SKM-1 (cell line): ENCODE data around the gene TLL1.

Experiments
- DNase-seq: peaks from one replicate; lab custom pipeline; 2025; ENCODE audit not compliant: unreplicated experiment; lab: John Stamatoyannopoulos, UW

The TLL1 gene

GRCh38 chr4:165970703-165971420 is 97.8 kb downstream of the TLL1 start:
- no peak for DNase-seq

DNA sequence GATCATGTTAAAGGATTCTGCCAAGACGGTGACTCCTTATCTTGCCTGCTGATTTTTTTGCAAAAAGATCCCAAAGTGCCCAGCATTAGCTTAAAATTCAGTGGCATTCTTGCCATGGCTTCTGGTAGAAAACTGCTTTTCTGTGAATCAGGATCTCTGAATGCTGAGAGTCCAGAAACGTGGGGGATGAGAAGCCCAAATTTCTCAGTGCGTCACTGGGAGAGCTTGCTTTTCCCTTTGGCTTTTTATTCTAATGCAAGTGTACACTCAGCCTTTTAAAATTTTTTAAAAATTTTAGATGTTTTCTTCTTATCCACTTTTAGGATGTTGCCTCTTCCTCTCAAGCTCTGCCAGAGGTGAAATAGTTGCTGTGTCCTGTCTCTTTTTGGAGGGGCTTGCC is 98.4 kb downstream of the TLL1 start:
- no peak for DNase-seq

GRCh38 chr4:165971933-165972332 is 98.9 kb downstream of the TLL1 start:
- no peak for DNase-seq

DNA sequence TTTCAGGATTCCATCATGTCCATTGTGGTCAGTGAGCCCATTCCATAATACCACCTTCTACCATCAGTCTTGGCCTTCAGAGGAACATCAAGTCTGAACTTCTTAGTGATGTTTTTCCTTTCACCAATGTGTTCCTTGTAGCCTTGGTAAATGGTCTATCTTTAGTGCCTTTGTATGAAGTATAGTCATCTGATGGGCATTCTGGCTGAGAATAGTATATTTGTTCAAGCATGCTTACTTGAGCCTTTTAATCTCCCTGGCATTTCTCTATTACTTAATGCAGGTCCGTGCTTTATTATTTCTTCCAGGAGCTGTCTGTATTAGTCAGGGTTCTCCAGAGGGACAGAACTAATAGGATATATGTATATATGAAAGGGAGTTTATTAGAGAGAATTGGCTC is 99.7 kb downstream of the TLL1 start:
- no peak for DNase-seq

DNA sequence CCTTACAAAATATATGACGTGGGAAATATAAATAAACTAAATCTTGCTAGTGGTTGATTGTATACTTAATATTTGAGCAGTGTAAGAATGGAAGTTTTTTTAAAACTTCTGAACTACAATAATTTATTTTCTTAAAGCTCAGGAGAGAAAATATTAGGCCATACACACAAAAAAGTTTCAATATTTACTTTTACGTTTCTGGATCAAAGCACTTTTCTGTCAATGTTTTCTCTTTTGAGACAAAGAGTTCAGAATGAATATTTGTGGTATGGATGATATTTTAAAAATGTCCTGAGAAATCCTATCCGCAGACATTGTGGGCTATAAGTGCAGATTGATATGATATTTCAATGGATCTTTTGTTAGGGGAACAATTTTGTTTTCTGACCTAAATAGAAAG is 109.9 kb downstream of the TLL1 start:
- DNase-seq: no peak

DNA sequence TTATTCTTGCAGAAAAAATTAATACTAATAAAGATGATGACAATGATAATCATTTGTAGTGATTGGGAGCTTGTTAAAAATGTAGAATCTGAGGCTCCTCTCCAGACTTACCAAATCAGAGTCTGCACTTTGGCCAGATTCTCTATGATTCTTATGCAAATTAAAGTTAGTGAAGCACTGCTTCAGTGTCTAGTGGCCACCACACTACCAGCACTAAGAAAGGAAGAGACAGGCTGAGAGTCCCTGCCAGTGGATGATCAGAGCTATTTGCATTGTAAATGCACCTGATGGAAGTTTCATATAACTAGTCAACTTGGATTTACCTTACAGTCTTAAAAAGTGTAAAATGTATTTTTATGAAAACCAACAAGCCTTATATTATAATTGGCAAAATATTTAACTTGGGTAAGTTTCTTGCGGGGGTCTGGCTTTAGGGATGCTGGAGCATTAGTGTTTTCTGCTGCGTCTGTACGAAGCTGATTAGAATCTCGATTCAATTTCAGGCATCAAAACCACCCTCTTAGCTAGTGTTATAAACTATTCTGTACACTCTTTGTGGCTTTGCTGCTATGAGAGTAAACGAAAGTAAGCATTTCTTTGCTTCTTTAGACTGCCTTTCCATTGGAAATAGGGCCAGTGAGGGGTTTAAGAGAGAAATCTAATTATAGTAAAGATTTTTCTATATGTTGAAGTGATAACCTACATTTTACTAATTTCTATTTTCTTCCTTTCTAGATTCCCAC is 114.1 kb downstream of the TLL1 start:
- no peak for DNase-seq

DNA sequence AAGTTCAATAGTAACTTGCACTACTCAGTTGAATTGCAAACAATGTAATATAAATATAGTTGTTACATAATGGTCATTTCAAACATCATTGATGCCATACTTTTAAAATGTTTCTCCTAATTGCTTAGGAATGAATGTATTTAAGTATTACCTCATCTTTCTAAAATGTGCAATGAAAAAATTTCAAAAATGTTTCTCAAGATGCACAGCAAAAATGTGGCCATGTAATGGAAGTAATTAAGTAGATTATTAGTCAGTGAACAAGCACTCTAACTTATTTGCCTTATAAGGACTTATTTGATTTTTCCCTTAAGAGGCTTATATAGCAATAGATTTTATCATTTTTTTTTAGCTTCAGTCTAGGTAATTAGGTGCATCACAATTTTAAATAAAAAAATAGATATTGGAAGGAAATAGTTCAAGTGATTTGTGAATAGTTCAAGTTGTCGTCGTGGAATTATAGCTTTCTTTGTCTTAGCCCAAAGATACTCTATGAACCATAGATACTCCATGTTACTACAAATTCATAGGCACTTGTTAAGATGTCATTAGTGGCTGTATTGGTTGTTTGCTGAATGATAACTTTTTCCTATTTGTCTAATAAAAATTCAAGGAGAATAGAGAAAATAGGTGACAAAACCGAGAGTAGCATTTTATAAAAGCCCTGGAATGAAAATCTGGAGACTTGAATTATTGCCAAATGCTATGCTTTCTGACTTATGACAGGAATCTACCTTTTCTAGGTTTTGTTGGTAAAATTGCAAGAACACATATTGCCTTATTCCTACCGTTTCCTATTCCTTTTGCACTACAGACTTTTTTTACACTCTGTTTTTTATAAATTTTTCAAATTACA is 118.5 kb downstream of the TLL1 start:
- DNase-seq: no peak

DNA sequence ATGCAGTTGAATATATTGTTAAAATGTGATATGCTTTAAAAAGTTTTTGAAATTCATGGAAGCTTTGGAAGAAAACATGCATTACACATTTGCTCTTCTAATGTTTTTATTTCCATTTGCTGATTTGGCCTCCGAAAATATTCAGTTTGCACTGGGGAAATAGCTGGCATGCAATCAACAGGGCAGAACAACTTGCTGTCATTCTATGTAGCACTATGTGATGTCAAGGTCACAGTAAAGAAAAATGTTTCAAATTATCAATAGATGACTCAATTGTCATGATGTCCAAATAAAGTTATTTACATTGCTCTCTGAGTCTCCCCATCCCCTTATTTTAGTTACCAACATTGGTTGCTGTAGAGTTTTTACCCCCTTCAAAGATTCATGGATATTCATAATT is 119.2 kb downstream of the TLL1 start:
- no peak for DNase-seq

DNA sequence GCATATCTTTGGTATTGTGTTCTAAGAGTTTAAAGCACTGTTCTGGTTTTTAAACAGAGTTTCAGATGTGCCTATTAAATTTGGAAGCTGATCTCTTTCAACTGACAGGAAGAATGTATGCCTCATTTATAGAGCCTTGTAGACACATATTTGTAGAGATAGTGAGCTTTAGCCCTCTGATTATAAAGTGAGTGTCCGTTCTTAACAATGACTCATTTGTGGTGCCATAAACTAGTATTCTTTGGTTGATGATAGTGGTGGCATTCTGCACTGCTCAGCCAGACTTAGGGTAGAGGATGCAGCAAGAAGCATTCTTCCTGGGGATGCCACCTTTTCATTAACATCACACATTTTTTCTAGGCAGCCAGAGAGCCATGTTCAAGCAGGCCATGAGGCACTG is 121.7 kb downstream of the TLL1 start:
- DNase-seq: no peak

DNA sequence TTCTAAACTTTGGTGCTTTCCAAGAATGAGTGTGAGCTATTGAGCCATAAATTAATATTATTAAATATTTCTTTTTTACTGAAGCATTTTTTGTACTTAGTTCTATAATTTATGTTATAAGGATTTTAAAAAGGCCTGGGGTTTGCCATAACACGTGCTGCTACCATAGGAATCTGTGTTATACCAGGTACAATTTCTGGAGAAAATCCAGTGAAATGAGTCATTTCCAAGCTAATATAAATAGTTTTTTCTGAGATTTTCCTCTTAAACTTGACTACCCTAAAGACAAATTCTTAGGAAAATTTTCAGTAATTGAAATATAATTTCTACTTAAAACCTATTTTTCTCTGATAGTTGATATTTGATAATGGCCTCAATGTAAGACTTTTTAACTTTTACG is 130.8 kb downstream of the TLL1 start:
- no peak for DNase-seq

DNA sequence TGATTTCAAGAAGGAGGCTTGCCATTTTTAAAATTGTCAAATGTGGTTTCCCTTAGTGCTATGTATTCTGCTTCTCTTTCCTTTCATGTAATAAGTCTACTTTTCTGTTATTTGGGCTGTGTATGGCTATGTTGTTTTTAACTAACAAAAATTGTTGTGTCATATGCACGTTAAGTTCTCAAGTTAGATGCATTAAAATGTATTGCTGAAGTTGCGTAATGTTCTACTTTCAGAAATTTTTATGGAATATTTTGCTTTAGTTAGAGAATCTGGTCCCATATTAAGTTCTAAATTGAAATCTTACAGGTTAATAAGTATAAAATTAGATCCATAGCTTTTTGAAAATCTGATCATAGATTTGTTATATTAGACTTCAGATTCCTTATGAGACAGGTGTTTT is 133.2 kb downstream of the TLL1 start:
- DNase-seq: no peak

DNA sequence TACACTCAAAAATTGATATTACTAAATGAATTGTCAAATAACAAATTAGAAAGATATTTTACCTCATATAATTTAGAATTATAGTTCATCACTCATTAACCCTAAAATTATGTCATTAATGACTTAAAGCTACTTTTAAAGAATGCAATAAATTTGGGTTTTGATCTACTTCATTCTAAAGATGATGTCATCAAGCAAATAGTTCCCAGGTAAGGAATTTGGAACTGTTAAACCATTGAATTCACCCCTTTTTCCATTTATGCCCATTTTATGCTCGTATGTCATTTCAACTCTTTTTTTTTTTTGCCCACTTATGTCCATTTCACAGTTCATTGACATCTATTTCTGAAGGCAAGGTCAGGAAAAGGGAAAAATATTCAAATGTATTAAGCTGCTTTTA is 135.5 kb downstream of the TLL1 start:
- DNase-seq: no peak

- no peak for DNase-seq
Measured at GRCh38 chr4:166012129-166013030, 139.3 kb downstream of the TLL1 start.

- no peak for DNase-seq
Measured at GRCh38 chr4:166014411-166014810, 141.4 kb downstream of the TLL1 start.

DNA sequence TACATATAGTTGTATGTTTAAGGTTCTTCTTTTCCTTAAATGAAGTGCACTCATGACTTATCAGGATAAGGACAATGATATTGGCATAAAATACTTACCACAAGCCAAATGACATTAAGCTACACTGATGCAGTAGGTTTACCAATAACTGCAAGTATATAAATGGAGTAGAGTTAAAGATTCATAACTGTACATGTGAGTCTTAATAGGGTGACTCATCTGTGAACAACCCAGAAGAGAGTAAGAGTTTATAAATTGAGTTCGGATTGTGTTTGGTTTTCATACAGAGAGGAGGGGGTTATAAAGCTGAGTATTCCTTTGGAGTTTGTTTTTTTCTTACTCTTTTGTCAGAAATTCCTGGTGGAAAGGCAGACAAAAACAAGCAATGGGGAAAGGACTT is 144.8 kb downstream of the TLL1 start:
- no peak for DNase-seq

DNA sequence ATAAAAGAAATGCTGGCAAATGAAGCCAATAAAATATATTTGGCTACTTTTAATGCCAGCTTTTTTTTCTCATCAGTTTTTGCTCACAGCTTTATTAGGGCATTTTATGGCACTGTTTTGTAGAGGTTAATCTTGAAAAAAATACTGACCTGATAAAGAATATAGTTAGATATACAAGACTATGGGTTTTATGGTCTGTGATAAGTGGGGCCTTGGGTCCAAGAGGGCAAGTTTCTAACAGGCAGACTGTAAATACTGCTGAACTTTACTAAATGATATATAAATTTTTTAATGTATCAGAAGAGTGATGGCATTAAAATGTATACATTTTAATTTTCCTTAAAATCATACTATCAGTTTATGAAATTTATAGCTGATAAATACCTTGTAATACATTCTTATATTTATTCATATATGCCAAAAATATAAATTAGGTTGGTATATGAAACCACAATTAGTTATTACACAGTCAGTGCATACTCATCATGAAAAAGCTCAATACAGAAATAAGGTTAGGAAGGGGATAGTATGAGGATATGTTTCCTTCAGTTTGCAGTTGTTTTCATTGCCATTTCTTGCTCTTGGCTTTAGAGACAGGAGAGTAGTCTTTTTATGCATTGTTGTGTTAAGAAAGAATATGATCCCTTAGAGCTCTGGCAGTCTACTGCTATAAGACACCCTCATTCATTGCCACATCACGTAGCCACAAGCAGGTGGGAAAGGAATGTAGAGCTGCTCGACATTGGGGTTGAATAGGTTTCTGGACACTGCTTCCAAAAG is 146.6 kb downstream of the TLL1 start:
- DNase-seq: no peak

GRCh38 chr4:166021617-166022016 is 148.6 kb downstream of the TLL1 start:
- DNase-seq: no peak

DNA sequence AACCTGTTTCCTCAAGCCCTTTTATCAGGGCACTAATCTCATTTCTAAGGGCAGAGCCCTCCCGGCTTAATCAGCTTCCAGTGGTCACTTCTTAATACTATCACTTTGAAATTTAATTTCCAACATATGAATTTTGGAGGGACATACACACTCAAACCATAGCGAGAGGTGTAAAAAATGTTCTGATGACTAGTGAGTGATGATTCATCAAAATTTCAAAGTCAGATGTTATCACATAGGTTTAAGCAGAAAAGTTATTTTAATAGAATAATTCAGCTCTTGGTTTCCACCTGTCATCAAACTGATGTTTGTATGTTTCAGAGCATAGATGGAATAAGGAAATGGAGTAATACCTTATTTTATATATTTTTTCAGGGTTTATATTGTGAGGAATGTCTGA is 161.9 kb downstream of the TLL1 start:
- DNase-seq: no peak

- DNase-seq: no peak
Measured at GRCh38 chr4:166039822-166040221, 166.8 kb downstream of the TLL1 start.

- DNase-seq: no peak
Measured at GRCh38 chr4:166042510-166043055, 169.5 kb downstream of the TLL1 start.
